Measurements from ENCODE around the gene COPS6.

GRCh38 chr7:100107125-100107737 lies 18.5 kb downstream of the COPS6 start:
- TF ChIP-seq CTCF (IDR thresholded peaks at IDR 0.05) (no peak), EZH2 (IDR thresholded peaks at IDR 0.05) (no peak)

Data from neural progenitor cell (in vitro differentiated cells).